Measurements from ENCODE around the gene BBS4. TPM values are rescaled to one million over a fixed set of nuclear protein-coding genes. Genes with fewer than 3 reads are reported as not detected.

The BBS4 gene
- total RNA-seq, 4 donors from 2014 or later, result 6.8 to 38.5 (median 22.2) TPM

DNA sequence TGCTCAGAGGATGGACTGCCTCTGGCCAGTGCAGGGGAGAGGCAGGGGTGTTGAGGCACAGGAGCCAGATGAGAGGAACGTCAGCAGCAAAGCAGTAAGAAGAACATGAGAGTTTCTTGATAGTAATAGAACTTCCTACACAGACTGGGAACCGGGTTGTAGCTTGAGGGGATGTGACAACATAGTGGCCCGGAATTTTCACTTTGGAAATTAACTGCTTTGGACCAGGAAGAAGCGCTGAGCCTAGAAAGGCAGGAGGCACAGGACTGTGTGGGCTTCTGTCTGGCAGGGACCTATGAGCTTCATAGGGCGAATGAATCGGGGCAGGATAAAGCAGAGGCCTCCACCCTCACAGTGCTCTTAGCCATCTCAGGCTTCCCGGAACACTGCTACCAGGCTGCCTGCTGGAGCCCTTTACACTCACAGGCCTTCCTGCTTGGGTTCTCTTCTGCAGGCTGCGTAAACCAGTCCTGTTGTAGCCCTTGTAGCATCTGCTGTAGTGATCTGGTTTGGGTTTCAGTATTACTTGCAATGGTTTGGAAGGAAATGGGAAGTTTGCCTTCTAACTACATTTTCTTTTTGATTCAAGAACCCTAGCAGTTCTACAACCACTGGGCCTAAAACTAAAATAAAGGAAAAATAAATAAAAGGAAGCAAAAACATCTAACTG, 100.8 kb downstream of the BBS4 start:
- Histone ChIP-seq H3K27ac (no peak overlapping the region), H3K27me3 (no peaks in the 10 kb centered on the region), H3K36me3 (no peaks in the 10 kb centered on the region), H3K4me3 (no peak overlapping the region), H3K4me1 (no peaks in the 10 kb centered on the region), H3K9me3 (no peaks in the 10 kb centered on the region)
- intact Hi-C loops (cut with DNase I; ENCODE audit: low total_unique reads), result no loop called here
- DNase-seq, result no peak
- TF ChIP-seq POLR2A (IDR thresholded peaks at IDR 0.05), result no peak
- TF ChIP-seq, protein P1, sequence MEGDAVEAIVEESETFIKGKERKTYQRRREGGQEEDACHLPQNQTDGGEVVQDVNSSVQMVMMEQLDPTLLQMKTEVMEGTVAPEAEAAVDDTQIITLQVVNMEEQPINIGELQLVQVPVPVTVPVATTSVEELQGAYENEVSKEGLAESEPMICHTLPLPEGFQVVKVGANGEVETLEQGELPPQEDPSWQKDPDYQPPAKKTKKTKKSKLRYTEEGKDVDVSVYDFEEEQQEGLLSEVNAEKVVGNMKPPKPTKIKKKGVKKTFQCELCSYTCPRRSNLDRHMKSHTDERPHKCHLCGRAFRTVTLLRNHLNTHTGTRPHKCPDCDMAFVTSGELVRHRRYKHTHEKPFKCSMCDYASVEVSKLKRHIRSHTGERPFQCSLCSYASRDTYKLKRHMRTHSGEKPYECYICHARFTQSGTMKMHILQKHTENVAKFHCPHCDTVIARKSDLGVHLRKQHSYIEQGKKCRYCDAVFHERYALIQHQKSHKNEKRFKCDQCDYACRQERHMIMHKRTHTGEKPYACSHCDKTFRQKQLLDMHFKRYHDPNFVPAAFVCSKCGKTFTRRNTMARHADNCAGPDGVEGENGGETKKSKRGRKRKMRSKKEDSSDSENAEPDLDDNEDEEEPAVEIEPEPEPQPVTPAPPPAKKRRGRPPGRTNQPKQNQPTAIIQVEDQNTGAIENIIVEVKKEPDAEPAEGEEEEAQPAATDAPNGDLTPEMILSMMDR (IDR thresholded peaks at IDR 0.05), result no peak

DNA sequence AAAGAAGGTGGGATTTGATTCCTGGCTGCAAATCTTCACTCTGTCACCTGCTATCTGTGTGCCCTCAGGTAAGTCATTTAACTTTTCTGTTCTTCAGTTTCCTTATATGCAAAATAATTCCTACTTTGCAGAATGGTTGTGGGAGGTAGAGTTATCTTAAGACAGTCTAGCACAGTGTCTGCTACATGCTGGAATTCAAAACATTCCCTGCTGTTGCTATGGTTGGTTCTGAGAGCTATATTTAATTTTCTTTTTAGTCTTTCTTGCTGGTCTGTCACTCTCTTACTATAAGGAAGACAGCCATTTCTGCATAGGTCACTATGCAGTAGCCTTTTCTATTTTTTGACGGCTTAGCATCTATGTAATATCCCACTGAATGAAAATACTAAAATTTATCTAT, 101.5 kb downstream of the BBS4 start:
- Histone ChIP-seq H3K4me3 (no peak overlapping the region), H3K27ac (no peak overlapping the region), H3K36me3 (no peaks in the 10 kb centered on the region), H3K9me3 (no peaks in the 10 kb centered on the region), H3K4me1 (no peaks in the 10 kb centered on the region), H3K27me3 (no peaks in the 10 kb centered on the region)
- DNase-seq, result no peak
- TF ChIP-seq POLR2A (IDR thresholded peaks at IDR 0.05), result no peak
- TF ChIP-seq, protein P1 (IDR thresholded peaks at IDR 0.05), result no peak
- intact Hi-C loops (cut with DNase I; ENCODE audit: low total_unique reads), result no loop called here

Small RNA genes lying within 50 kb of the gene (small RNA-seq; reads per million reads assigned to genes)
- not detected for gene RN7SL853P

Other genes with a start within 250 kb of the BBS4 start
- 100 to 1,000 TPM in 1 of 4 donors, 10 to 100 TPM in 3; 28.2 to 215 (median 53.7) TPM for gene ARIH1, start 211.9 kb upstream of the BBS4 start, total RNA-seq
- not detected for gene GOLGA6B, start 31.5 kb upstream of the BBS4 start, total RNA-seq
- not detected for gene HIGD2B, start within 50 bp of the BBS4 start, total RNA-seq
- 10 to 100 TPM; 17.1 to 87.6 (median 54.8) TPM for gene ADPGK, start 97.6 kb downstream of the BBS4 start, total RNA-seq